Kidney epithelial cell (primary cell): ENCODE data around the gene AOPEP. TPM values are rescaled to one million over a fixed set of nuclear protein-coding genes. Genes with fewer than 3 reads are reported as not detected.

ENCODE experiments used
- DNase-seq: peaks from one replicate; pipeline ENCODE4 v3.0.0-alpha.2; 2010; ENCODE audit warnings: low read depth
- H3K27me3 ChIP-seq: 2 replicates; pipeline ENCODE4 v1.6.0; 2011; ENCODE audit warnings: low read length; ENCODE audit not compliant: control insufficient read depth, insufficient read depth
- H3K36me3 ChIP-seq: 2 replicates; pipeline ENCODE4 v1.5.1; 2011; ENCODE audit warnings: low read length; ENCODE audit not compliant: control insufficient read depth, insufficient read depth
- H3K4me3 ChIP-seq: 2 replicates; pipeline ENCODE4 v1.5.1; 2011; ENCODE audit warnings: low read depth, mild to moderate bottlenecking, control low read depth, low read length
- CTCF ChIP-seq: IDR thresholded peaks from 2 replicates; pipeline ENCODE4 v1.5.1; 2011; ENCODE audit warnings: mild to moderate bottlenecking, moderate library complexity, low read length, control low read depth, inconsistent platforms; ENCODE audit not compliant: insufficient read depth, poor library complexity, severe bottlenecking
- total RNA-seq: library from RNA; depleted of rRNA; stranded (reverse); fragments of >200 nt; gene quantifications from 2 replicates; pipeline ENCODE4 v1.2.3, GENCODE V29; 2015

The AOPEP gene
- total RNA-seq, 1 donor from 2014 or later: 17.4 TPM

- H3K27me3 ChIP-seq: no peaks in the 10 kb centered on the region
- no peak overlapping the region for H3K4me3 ChIP-seq
- H3K36me3 ChIP-seq: no peaks in the 10 kb centered on the region
- DNase-seq: no peak
- TF ChIP-seq CTCF: no peak
Measured at GRCh38 chr9:94918038-94918753, 191.7 kb downstream of the AOPEP start.

GRCh38 chr9:94919376-94920098, 193.0 kb downstream of the AOPEP start:
- DNase-seq: no peak
- H3K36me3 ChIP-seq: no peaks in the 10 kb centered on the region
- no peak overlapping the region for H3K4me3 ChIP-seq

GRCh38 chr9:94920420-94921091, 194.1 kb downstream of the AOPEP start:
- no peaks in the 10 kb centered on the region for H3K36me3 ChIP-seq
- H3K27me3 ChIP-seq: no peaks in the 10 kb centered on the region
- DNase-seq: no peak
- H3K4me3 ChIP-seq: no peak overlapping the region
- no peak for TF ChIP-seq CTCF

More at GRCh38 chr9:94919376-94920098, 193.0 kb downstream of the AOPEP start:
- TF ChIP-seq CTCF: no peak
- no peaks in the 10 kb centered on the region for H3K27me3 ChIP-seq

- H3K36me3 ChIP-seq: no peaks in the 10 kb centered on the region
- peak; percentile 71 for DNase-seq
- H3K27me3 ChIP-seq: no peaks in the 10 kb centered on the region
- TF ChIP-seq CTCF: no peak
- H3K4me3 ChIP-seq: no peak overlapping the region
Measured at GRCh38 chr9:94921092-94921471, 194.6 kb downstream of the AOPEP start.

GRCh38 chr9:94921656-94922055, 195.2 kb downstream of the AOPEP start:
- TF ChIP-seq CTCF: no peak
- no peaks in the 10 kb centered on the region for H3K36me3 ChIP-seq
- H3K27me3 ChIP-seq: no peaks in the 10 kb centered on the region
- DNase-seq: no peak
- H3K4me3 ChIP-seq: no peak overlapping the region
